ENCODE data around the gene ARHGDIA.
"Not testable (repeated sequence)": the region's sequence is repeated elsewhere in the genome, so short reads cannot be mapped to it uniquely, and the experiment has no call there.

ARHGDIA gene

DNA sequence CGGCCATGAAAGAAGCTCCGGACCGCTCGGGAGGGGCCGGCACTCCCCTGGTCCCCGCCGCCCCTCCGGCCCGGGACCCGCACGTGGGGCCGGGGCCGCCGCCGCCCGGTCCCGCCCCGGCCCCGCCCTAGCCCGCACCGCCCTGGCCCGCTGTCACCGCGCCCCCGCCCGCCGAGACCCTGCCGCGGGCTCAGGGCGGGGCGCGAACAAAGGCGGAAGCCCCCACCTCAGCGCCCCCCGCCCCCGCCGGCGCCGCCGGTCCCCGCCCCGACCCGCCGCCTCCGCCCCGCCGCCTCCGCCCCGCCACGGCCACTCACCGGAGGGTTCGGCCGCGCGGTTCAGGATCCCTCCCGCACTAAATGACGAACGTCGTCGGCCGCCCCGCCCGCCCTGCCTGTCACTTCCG is at the start of gene ARHGDIA:
Gene ARHGDIA, minus strand, starts transcription at position 357 of the 406 bp plus-strand sequence. CDS start 1,407 bp downstream, outside the sequence.
- no peak for DNase-seq

GRCh38 chr17:81918832-81919545 is 47.9 kb upstream of the ARHGDIA start:
- no peak for DNase-seq

GRCh38 chr17:81918333-81918669 is 47.2 kb upstream of the ARHGDIA start:
- DNase-seq: not testable (repeated sequence)

- DNase-seq: peak; percentile 60 to 75
Measured at GRCh38 chr17:81917565-81918332, 46.6 kb upstream of the ARHGDIA start, which contains the start of gene SIRT7. Gene SIRT7 (minus strand): TSS chr17:81918176. CDS start chr17:81918131, 45 bp downstream.

GRCh38 chr17:81916234-81917001 is 45.3 kb upstream of the ARHGDIA start:
- DNase-seq: no peak

DNA sequence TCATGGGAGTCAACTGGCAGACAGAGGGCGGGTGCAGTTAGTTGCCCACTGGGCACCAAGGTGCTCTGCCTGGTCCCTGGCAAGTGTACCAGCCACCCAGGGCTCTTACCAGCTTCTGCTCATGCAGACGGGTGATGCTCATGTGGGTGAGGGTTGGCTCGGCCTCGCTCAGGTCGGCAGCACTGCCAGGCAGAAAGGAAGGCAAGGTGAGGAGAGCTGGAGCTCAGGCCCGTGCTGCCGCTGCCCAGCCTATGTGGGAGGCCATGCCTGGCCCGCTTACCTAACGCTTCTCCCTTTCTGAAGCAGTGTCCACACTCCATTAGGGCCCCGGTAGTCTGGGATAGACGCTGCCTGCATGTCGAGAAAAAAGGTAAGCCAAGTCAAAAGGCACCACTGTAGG is 44.2 kb upstream of the ARHGDIA start:
- no peak for DNase-seq

DNA sequence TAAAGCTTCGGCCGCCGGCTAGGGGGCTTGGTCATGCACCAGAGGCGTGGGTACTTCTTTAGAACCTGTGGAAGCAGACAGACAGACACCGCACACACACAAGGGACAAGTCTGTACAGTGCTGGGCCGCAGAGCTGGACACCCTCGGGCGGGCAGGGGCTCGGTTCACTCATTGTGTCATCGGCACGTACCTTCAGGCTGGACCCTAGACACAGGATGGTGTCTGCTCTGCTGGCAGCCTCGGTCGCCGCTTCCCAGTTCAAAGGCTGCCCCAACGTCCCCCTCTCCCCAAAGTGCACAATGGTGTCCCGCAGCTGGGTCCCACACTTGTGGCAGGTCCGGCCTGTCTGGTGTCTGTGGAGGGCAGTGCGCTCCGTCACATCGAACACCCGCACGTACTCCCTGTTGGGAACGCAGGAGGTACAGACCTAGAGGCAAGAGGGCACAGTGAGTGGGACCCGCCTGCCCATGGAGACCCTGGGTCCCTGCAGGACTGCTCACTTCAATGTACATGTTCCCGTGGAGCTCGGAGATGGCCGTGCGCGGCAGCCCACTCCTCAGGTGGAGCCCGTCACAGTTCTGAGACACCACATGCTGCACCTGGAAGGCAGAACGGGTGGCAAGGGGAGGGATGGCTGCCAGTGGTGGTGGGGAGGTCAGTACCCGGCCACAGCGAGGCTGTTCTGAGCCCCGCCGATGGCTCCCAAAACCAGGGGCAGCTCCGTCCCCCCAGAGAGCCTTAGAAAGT is 43.1 kb upstream of the ARHGDIA start:
- DNase-seq: no peak

DNA sequence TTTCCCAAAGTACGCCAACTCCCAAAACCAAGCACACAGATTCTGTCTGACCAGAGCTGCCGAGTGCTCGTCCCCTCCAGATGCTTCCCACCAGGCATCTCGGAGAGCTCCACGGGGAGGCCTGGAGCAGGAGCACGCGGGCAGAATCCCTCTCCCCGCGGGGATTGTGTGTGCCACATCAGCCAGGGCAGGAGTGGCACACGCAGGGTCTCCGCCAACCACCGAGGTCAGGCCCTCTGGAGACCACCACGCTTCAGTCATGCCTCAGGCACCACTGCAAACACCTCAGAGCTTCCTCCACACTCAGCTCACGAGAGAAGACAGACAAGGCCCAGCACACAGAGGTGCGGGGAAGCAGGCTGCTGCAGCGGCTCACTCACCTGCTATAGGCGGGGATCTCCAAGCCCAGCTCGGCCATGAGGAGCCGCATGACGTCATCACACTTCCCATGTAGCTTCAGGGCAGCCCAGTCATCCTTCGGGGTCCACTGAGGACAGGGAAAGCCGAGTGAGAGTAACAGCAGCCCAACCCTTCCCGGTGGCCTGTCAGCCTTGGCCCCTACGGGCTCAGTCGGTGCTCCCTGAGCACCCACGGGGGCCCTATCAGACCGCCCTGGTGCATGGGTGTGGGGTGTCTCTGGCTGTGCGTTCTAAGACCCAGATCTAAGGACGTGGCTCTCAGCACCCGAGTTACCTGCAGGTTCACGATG is 42.4 kb upstream of the ARHGDIA start:
- DNase-seq: no peak

GRCh38 chr17:81912441-81913309 is 41.5 kb upstream of the ARHGDIA start:
- no peak for DNase-seq

GRCh38 chr17:81911969-81912368 is 40.8 kb upstream of the ARHGDIA start:
- DNase-seq: no peak

DNA sequence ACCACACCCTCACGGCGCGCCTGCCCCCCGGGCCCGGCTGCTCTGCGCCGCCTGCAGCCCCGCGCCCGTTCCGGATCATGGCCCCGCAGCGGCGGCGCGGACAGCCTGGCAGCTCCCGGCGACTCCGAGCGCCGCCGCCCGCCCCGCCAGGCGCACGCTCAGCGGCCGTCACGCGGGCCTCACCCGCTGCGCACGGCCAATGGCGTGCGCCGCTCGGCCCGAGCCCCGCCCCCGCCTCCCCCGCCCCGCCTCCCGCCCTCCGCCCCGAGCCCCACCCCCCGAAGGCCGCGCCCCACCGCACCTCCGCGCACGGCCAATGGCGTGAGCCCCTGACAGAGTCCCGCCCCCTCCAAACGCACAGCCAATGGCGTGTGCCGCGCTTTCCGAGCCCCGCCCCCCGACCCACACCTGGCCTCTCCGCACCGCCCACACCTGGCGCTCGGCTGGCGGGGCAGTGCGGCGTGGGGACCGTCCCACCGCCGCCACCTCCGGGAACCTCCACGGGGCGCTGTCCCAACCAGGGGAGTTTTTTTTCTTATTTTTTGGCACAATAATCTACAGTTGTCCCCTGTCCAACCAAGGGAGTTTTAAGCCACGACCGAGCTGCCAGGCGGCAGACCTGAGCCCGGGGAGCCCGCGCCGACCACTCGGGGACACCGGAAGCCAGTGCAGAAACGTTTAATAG is 40.3 kb upstream of the ARHGDIA start, which contains the start of gene PCYT2:
Gene PCYT2, minus strand, starts transcription at position 123 of the 685 bp plus-strand sequence. Its CDS starts 44 bp downstream, at position 79.
- peak; percentile 83 to 92 for DNase-seq

- DNase-seq: no peak
Measured at GRCh38 chr17:81910840-81911276, 39.7 kb upstream of the ARHGDIA start.

DNA sequence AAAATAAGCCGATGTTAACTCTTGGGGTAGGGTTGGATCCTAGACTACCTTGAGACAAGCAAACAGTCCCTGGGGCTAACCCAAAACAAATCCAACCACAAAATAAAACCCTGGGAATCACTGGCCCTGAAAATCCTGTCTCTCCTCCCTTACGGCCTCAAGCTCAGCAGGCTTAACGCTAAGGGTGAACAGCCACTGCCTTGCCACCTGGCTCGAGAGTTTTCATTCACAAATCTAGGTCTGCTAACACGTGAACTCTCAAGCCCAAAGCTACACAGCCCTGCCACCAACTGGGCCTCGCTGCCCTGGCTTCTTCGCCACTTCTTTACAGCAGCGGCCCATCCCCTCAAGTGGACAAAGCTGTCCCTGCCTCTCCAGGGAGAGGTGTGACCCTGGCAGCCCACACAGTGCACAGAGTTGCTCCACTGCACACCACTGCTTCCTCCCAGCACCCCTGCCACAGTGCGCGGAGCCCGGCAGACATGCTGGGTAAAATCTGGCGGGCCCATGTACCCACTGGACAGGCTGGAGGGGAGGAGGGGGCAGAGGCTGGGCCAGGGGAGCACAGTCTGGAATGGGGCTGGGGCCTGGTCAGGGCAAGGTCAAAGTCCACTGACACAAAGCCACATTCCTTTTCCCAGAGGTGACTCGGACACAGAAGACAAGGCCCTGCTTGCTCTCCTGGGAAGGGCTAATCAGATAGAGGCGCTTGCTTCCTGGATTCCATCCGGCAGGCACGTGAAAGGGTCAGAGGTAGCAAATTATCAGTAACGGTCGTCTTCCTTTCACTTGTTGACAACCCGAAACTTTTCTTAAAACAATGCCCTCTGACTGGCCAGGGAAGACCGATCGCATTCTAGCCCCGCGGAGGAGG is 39.1 kb upstream of the ARHGDIA start:
- DNase-seq: no peak

DNA sequence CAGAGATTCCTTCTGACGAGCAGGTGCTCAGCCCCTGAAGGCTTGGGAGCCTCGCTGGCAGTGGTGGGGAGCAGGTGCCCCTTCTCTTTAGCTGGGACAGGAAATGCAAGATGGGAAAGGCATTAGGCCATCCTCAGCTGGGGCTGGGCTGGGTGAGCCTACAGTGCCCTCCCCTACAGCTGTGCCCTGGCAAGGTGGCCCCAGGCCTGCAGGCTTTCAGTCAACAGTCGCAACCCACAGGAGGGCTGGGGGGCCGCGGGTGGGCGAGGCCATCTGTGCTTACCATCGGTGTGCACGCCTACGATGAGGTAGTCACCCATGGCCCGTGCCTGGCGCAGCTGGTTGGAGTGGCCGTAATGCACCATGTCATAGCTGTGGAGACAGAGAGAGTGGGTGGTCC is 38.1 kb upstream of the ARHGDIA start:
- no peak for DNase-seq

GRCh38 chr17:81908793-81909192 is 37.7 kb upstream of the ARHGDIA start:
- no peak for DNase-seq

GRCh38 chr17:81907219-81908145 is 36.3 kb upstream of the ARHGDIA start:
- DNase-seq: no peak

- peak in 1 of 2 experiments; percentile 26 for DNase-seq
Measured at GRCh38 chr17:81906476-81907218, 35.5 kb upstream of the ARHGDIA start.

Data from SHP77 (cell line).